Retinal pigment epithelial cell (primary cell): Measurements from ENCODE around the gene GOLGA1.
"Not testable (repeated sequence)": the region's sequence is repeated elsewhere in the genome, so short reads cannot be mapped to it uniquely, and the experiment has no call there.

ENCODE experiments used
- DNase-seq: peaks from one replicate; pipeline ENCODE4 v3.0.0-alpha.2; 2010; ENCODE audit warnings: low read depth
- H3K4me3 ChIP-seq: 2 replicates; pipeline ENCODE4 v1.5.1; 2011; ENCODE audit warnings: mild to moderate bottlenecking, low read length, control low read depth, moderate library complexity
- CTCF ChIP-seq: conservative IDR thresholded peaks from 2 replicates; pipeline ENCODE4 v1.5.1; 2011; ENCODE audit warnings: low read depth, low read length, control low read depth, inconsistent platforms

GOLGA1 gene

DNA sequence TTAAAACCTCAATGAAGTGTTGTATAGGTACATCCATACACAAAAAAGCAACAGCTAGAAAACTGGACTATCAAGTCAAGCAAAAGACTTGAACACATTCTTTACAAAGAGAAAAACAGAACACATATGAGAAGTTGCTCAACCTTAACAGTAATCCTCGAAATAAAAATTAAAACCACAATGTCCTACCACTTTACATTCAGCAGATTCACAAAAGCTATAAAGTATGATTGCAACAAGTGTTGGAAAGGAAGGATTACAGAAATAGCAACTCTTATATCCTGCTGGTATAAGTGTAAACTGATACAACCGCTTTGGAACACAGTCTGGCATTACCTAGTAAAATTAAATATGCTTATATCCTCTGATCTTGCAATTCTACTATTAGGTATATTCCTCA is 28.5 kb upstream of the GOLGA1 start:
- no peak for DNase-seq
- H3K4me3 ChIP-seq, result no peak overlapping the region
- TF ChIP-seq CTCF, result no peak

DNA sequence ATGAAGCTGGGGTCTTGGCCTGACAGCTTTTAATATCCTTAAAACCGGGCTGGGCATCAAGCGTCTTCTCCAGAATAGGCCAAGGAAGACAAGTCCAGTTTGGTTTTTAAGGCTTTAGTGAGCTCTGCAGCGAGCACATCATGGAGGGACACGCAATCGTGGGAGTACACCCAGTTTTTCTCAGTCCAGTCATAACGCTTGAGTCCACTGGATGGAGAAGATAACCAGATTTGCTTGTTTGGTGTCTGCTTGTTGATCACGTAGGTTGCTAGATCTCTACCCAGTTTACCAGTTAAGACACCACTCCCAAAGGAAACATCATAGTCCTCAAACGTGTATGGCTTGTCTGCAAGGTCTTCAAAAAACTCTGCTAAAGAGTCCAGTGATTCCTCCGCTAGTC is 27.4 kb upstream of the GOLGA1 start:
- no peak for TF ChIP-seq CTCF
- no peak for DNase-seq
- no peak overlapping the region for H3K4me3 ChIP-seq

GRCh38 chr9:124965775-124966568 is 25.1 kb upstream of the GOLGA1 start:
- DNase-seq, H3K4me3 ChIP-seq: not testable (repeated sequence)

DNA sequence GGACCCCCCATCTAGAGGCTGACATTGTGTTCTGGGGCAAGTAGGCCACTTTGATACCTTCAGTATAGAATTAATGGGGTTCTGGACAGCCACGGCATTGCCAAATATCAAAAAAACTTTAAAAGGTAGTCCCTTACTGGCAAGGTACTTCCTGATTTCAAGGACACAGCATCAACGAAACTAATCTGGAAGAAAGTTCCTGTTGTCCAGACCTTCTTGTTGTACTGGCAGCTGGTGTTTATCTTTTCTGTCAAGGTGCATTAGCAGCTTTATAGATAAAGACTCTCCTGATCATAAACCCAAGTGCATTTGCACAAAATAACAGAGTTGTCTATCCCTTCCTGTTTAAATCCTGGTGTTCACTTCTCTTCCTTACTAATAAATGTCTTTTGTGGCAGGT is 23.7 kb upstream of the GOLGA1 start:
- H3K4me3 ChIP-seq, result no peak overlapping the region
- no peak for TF ChIP-seq CTCF
- no peak for DNase-seq

DNA sequence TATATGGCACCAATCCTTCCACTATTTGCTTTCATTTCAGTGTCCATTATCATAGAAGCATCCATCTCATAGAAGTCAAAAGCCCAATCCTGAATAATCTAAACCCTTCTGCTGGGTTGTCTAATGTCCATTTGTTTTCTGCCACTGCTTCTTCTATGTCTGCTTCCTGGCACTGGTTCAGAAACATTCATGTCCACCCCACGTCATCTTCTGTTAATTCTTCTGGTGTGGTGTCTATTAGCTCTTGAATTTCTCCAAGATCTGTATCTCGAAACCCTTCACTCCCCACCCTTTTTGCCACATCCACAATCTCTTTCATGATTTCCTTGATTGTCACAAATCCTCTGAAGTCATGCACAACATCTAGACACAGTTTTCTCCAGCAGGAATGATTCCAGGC is 23.2 kb upstream of the GOLGA1 start:
- no peak overlapping the region for H3K4me3 ChIP-seq
- DNase-seq, result no peak
- no peak for TF ChIP-seq CTCF

DNA sequence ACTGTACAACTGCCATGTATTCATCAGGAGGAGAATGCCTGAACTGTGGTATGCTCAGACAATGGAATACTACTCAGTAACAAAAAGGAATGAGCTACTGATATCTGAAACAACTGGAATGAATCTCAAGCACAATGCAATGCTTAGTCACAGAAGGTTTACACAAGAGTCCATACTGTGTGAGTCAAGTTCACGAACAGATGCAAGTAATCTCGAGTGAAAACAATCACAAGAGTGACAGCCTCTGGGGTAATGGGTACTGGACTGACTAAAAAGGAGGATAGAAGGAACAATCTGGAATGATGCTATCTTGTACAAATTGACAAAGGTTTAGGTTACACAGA is 19.5 kb upstream of the GOLGA1 start:
- no peak for DNase-seq
- TF ChIP-seq CTCF, result no peak
- H3K4me3 ChIP-seq, result no peak overlapping the region

- not testable (repeated sequence) for DNase-seq, H3K4me3 ChIP-seq
These were observed 19.0 kb upstream of the GOLGA1 start for GRCh38 chr9:124959671-124960408.

- TF ChIP-seq CTCF, result no peak
- DNase-seq, result no peak
- H3K4me3 ChIP-seq, result no peak overlapping the region
These were observed 13.4 kb upstream of the GOLGA1 start for GRCh38 chr9:124954255-124954654.
